CD4-positive, alpha-beta T cell treated with Interleukin-2 at 100 ng/mL for 4 hours (primary cell): Measurements from ENCODE around the gene KRTAP4-1.
"Not testable (repeated sequence)": the region's sequence is repeated elsewhere in the genome, so short reads cannot be mapped to it uniquely, and the experiment has no call there.

Experiments used
- DNase-seq: peaks from one replicate; pipeline ENCODE4 v3.0.0-alpha.2; 2020; ENCODE audit warnings: low spot score

Gene KRTAP4-1

GRCh38 chr17:41171886-41172285 is 12.8 kb downstream of the KRTAP4-1 start:
- no peak for DNase-seq

- DNase-seq, result no peak
Measured at GRCh38 chr17:41168121-41168520, 16.6 kb downstream of the KRTAP4-1 start, which contains the start of gene KRTAP4-3. KRTAP4-3 (minus strand) TSS chr17:41168221; CDS start chr17:41168172, 49 bp downstream.

- no peak for DNase-seq
Measured at GRCh38 chr17:41167561-41167960, 17.1 kb downstream of the KRTAP4-1 start.

- DNase-seq, result no peak
Measured at GRCh38 chr17:41163828-41164227, 20.9 kb downstream of the KRTAP4-1 start.

GRCh38 chr17:41160648-41161047 is 24.1 kb downstream of the KRTAP4-1 start, which contains the start of gene KRTAP4-4:
KRTAP4-4 (minus strand) TSS chr17:41160748; CDS start chr17:41160691, 57 bp downstream.
- no peak for DNase-seq

GRCh38 chr17:41160190-41160589 is 24.5 kb downstream of the KRTAP4-1 start:
- not testable (repeated sequence) for DNase-seq

- DNase-seq, result no peak
Measured at GRCh38 chr17:41153856-41154255, 30.9 kb downstream of the KRTAP4-1 start.

GRCh38 chr17:41151525-41151924 is 33.2 kb downstream of the KRTAP4-1 start:
- no peak for DNase-seq

- DNase-seq, result no peak
Measured at GRCh38 chr17:41150026-41150425, 34.7 kb downstream of the KRTAP4-1 start.

GRCh38 chr17:41149652-41149985 is 35.1 kb downstream of the KRTAP4-1 start, which contains the start of gene KRTAP4-5:
KRTAP4-5 (minus strand) TSS chr17:41149825; CDS start chr17:41149767, 58 bp downstream.
- no peak for DNase-seq

GRCh38 chr17:41148971-41149651 is 35.6 kb downstream of the KRTAP4-1 start:
- not testable (repeated sequence) for DNase-seq

- DNase-seq, result no peak
Measured at GRCh38 chr17:41147531-41148204, 37.0 kb downstream of the KRTAP4-1 start.

GRCh38 chr17:41145261-41145660 is 39.5 kb downstream of the KRTAP4-1 start:
- DNase-seq, result no peak

- no peak for DNase-seq
Measured at GRCh38 chr17:41144846-41145245, 39.9 kb downstream of the KRTAP4-1 start.

- DNase-seq, result no peak
Measured at GRCh38 chr17:41141361-41141760, 43.4 kb downstream of the KRTAP4-1 start.

GRCh38 chr17:41140360-41141131 is 44.2 kb downstream of the KRTAP4-1 start, which contains the start of gene KRTAP4-6:
KRTAP4-6 (minus strand) TSS chr17:41140544; CDS start chr17:41140487, 57 bp downstream.
- no peak for DNase-seq

GRCh38 chr17:41139865-41140264 is 44.8 kb downstream of the KRTAP4-1 start:
- DNase-seq, result not testable (repeated sequence)
